Anterior cingulate cortex (tissue), 58 donors: ENCODE measurements around the gene POLD2.
A peak's percentile ranks its signal among the peaks of the same experiment; 100 is the strongest.

Experiments used
- DNase-seq, 58 donors: peaks; one replicate each; lab custom pipeline; 2025; lab: John Stamatoyannopoulos, UW

Gene POLD2

DNA sequence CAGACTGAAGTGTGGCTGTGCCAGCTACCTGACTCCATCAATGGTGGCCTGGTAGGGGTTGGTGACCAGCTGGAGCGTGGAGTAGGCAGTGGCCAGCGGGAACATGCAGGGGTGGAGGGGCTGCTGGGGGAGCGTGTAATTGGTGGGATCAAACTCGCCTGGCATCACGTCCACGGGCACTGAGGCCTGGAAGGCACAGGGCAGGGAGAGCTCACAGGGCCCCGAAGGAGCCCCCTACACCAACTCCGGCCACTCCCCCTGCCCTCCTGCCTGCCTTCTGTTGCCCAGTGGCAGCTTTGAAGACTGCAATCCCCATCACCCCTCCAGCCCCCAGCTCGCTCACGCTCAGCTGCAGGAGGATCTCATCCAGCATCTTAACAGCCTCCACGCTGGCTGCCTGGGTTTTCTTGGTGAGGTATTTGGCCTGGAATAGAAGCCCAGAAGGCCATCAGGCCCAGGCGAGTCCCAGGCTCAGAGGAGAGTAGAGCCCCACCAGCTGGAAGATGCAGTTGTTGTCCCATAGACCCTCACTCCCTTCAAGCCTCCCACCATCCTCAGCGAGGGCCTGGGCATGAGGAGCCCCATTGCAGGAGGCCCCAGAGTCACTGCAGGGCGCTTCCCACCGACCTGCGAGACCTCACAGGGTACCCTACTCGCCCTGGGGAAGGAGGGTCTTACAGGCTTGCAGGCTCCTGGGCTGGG is 7.1 kb downstream of the POLD2 start:
- no peak for DNase-seq

DNA sequence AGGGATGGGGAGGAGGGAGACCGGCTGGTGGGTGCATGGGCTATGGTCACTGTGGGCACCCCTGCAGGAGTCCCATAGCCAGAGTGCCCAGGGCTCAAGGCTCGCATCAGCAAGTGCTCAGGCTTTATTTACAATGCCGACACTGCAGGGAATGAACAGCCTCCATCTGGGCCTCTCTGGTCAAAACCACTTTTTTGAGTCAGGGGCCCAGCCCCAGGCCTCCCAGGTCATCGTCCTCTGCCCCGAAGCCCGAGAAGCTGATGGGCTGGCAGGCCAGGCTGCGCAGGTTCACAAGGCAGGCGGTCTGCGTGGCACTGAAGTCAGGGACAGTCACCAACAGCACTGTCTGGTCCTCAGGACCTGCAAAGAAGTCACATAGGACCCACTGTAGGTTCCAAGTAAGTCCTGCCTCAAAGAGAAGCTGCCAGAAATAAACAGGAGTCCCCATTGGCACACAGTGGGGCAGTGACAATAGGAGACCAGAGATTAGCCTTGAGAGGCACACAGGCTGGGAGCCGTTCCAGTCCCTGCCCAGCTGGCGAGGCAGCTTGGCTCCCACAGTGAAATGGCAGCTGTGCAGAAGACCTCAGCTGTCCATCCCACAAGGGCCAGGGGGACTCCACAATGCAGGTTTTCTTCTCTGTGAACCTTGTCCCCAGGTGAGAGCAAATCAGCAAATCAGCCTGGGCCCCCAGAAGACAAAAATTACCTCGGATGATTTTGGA is 8.6 kb downstream of the POLD2 start:
- DNase-seq: peak in 55 of 58 donors; percentile 14 to 91 (median 72)

- DNase-seq: no peak
These were observed 9.5 kb downstream of the POLD2 start for GRCh38 chr7:44113764-44114354.

GRCh38 chr7:44112997-44113763 is 10.2 kb downstream of the POLD2 start:
- no peak for DNase-seq

DNA sequence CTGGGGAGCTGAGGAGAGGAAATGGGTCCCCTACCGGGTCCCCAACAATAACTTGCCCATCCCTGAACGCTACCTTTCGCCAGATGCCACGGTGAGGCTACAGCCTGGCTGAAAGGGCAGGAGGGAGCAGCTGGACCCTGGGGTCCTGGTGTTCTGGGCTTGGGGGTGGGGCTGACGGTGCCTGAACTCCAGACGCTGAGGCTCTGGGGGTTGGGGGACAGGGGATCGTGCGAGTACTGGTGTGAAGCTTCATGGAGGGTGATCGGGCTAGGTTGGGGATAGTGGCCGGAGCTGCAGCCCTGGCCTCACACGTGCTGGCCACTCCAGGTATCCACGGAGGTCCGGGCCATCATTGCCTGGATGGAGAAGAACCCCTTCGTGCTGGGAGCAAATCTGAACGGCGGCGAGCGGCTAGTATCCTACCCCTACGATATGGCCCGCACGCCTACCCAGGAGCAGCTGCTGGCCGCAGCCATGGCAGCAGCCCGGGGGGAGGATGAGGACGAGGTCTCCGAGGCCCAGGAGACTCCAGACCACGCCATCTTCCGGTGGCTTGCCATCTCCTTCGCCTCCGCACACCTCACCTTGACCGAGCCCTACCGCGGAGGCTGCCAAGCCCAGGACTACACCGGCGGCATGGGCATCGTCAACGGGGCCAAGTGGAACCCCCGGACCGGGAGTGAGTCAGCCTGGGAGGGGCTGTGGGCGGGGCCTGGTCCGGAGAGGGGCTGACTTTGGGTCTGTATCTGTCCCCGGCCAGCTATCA is 10.9 kb downstream of the POLD2 start:
- no peak for DNase-seq

- DNase-seq: peak in 2 of 58 donors; percentile 11 to 21
These were observed 11.6 kb downstream of the POLD2 start for GRCh38 chr7:44111761-44112160.

GRCh38 chr7:44110719-44111635 is 12.4 kb downstream of the POLD2 start:
- DNase-seq: no peak

DNA sequence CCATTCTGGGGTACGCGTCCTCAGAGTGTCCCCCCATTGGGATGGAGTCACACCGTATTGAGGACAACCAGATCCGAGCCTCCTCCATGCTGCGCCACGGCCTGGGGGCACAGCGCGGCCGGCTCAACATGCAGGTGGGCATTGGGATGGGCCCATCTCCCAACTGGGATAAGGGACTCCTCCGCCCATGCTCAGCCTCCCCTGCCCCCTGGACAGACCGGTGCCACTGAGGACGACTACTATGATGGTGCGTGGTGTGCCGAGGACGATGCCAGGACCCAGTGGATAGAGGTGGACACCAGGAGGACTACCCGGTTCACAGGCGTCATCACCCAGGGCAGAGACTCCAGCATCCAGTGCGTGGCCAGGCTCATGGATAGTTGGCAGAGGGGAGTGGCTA is 13.4 kb downstream of the POLD2 start:
- DNase-seq: no peak

- no peak for DNase-seq
These were observed 14.3 kb downstream of the POLD2 start for GRCh38 chr7:44108768-44109750.

DNA sequence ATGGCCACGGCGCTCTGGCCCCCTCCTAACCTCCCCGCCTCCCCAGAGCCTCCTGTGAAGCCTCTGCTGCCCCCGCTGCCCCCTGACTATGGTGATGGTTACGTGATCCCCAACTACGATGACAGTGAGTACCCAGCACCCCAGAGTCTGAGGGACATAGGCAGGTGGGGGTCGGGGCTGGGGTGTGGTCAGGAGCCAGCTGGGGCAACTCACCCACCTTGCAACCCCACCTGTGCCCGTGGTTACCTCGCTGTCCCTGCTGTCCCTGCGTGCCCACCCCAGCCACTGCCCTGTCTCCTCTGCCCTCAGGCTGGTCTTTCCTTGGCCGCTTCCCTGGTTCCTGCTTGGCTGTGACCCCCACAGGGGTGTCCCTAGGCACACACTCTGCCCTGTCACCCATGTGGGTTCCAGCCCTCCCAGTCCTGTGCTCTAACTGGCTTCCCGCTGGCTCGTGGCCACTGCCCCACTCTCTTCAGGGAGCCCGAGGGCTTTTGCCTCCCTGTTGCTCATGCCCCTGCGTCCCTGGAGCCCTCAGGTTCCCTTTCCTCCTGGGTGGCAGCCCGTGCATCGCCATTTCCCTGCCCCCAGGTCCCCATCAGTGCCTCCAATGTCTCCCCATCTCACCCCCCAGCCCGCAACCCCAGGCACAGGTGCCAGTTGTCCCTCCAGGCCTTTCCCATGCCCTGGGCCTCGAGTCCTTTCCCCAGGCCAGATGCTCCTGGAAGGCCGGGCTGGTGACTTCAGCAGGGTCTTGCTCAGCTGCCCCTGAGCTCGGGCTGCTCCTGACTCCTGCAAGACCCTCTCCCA is 15.2 kb downstream of the POLD2 start:
- DNase-seq: no peak

- no peak for DNase-seq
These were observed 16.0 kb downstream of the POLD2 start for GRCh38 chr7:44107116-44107960.

DNA sequence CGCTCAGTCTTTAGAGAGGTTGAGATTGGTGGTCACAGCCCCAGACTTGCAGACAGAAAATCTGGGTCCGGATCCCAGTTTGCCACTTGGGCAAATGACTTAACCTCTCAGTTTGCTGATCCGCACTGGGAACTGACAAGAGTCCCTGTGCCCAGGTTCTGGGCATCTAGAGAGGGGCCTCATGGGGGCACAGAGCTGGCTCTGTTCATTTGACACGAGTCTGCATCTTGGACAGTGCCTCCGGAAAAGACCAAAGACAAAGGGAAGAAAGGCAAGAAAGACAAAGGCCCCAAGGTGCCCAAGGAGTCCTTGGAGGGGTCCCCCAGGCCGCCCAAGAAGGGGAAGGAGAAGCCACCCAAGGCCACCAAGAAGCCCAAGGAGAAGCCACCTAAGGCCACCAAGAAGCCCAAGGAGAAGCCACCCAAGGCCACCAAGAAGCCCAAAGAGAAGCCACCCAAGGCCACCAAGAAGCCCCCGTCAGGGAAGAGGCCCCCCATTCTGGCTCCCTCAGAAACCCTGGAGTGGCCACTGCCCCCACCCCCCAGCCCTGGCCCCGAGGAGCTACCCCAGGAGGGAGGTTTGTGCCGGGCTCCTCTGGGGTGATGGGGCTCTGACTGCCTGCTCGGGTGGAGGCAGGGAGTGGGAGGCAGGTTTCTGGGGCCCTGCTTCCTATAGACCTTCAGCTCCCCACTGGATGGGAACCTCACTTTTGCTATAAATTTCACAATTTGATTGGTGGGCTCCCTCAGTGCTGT is 16.9 kb downstream of the POLD2 start:
- DNase-seq: no peak

- no peak for DNase-seq
These were observed 17.5 kb downstream of the POLD2 start for GRCh38 chr7:44105832-44106231.

- peak in 45 of 58 donors; percentile 3 to 83 (median 46) for DNase-seq
These were observed 18.2 kb downstream of the POLD2 start for GRCh38 chr7:44104860-44105771.
